Esophagus muscularis mucosa (tissue), 4 donors: ENCODE data around the gene PPFIA4. TPM values are rescaled to one million over a fixed set of nuclear protein-coding genes. Genes with fewer than 3 reads are reported as not detected.
A peak's percentile ranks its signal among the peaks of the same experiment; 100 is the strongest.

ENCODE experiments used
- DNase-seq: peaks from one replicate; pipeline ENCODE4 v3.0.0-alpha.2; 2017; ENCODE audit errors: extremely low spot score
- H3K27ac ChIP-seq, 4 donors: fragments of 200-600 bp; sonication (generic); replicated peaks in 1 of 4; 1 replicate in 3 of 4; 2 replicates in 1 of 4; pipeline ENCODE4 v1.5.1; 2016 to 2019; ENCODE audit warnings: mild to moderate bottlenecking in 1 of 4
- H3K27me3 ChIP-seq, 4 donors: fragments of 200-600 bp; sonication (generic); one replicate each; pipeline versions ENCODE4 v1.5.1 to v1.6.0; 2016 to 2019
- H3K36me3 ChIP-seq, 4 donors: fragments of 200-600 bp; sonication (generic); one replicate each; pipeline ENCODE4 v1.5.1; 2016 to 2019
- H3K4me1 ChIP-seq, 4 donors: fragments of 200-600 bp; sonication (generic); one replicate each; pipeline ENCODE4 v1.5.1; 2016 to 2019
- H3K4me3 ChIP-seq, 4 donors: fragments of 200-600 bp; sonication (generic); 1 replicate in 2 of 4; 2 replicates in 2 of 4; pipeline ENCODE4 v1.5.1; 2016 to 2019; ENCODE audit warnings: mild to moderate bottlenecking in 4 of 4, moderate library complexity in 1 of 4
- H3K9me3 ChIP-seq, 4 donors: fragments of 200-600 bp; sonication (generic); 1 replicate in 3 of 4; 2 replicates in 1 of 4; pipeline ENCODE4 v1.5.1; 2016 to 2019
- EP300 ChIP-seq: sonication (generic); formaldehyde crosslinking; IDR thresholded peaks from one replicate; pipeline ENCODE4 v1.6.1; 2017; ENCODE audit warnings: antibody characterized with exemption
- POLR2A ChIP-seq: fragments of 450-650 bp; IDR thresholded peaks from one replicate; pipeline ENCODE4 v1.6.1; 2017; ENCODE audit warnings: antibody characterized with exemption, moderate library complexity, mild to moderate bottlenecking, low read depth
- POLR2AphosphoS5 ChIP-seq, 2 donors: sonication (generic); formaldehyde crosslinking; IDR thresholded peaks; one replicate each; pipeline ENCODE4 v1.6.1; 2017; ENCODE audit warnings: antibody characterized with exemption in 2 of 2
- WGBS: methylation state at CpG from one replicate; pipeline ENCODE4 v1.1.5; 2018; 5-methylcytosine and 5-hydroxymethylcytosine counted together
- intact Hi-C: fragments of 100-400 bp; cut with DNase I; formaldehyde crosslinking; loops from one replicate; pipeline ENCODE4 v1.15.1; 2023
- total RNA-seq, 4 donors: library from RNA; depleted of rRNA; stranded (reverse); fragments of >200 nt; gene quantifications; one replicate each; pipeline versions ENCODE4 v1.1.0 to v1.2.1, GENCODE V29; 2016
- TF ChIP-seq, protein P1 (sequence below), 3 experiments: fragments of 200-600 bp in 2 of 3; fragments of 450-650 bp in 1 of 3; sonication (generic) in 2 of 3; IDR thresholded peaks; one replicate each; pipeline ENCODE4 v1.5.1; 2017 to 2019; ENCODE audit warnings: antibody characterized with exemption in 3 of 3, mild to moderate bottlenecking in 2 of 3, moderate library complexity in 1 of 3

PPFIA4 gene
- total RNA-seq, 4 donors from 2014 or later, result 0.42 to 1.6 (median 1.1) TPM

DNA sequence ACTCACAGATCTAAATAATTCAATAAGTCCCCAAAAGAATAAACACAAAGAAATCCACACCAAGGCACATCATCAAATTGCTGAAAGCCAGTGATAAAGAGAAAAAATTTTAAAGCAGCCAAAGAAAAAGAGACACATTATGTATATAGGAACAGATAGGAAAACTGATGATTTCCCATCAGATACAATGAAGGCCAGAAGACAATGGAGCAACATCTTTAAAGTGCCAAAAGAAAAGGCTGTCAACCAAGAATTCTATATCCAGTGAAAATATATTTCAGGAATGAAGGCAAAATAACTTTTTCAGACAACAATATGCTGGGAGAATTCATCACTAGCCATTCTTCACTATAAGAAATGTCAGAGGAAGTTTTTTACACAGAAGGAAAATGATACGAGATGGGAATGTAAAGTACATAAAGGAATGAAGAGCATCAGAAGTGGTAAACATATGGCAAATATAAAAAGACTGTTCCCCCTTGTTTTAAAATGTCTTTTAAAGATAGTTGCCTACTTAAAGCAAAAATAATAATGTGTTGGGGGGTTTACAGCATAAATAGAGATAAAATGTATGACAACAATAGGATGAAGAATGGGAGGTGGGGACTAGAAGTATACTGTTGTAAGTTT lies 68.9 kb downstream of the PPFIA4 start:
- Histone ChIP-seq H3K4me3 (no peak overlapping the region), H3K27me3 (no peaks in the 10 kb centered on the region), H3K36me3 (no peaks in the 10 kb centered on the region), H3K4me1 (no peaks in the 10 kb centered on the region), H3K9me3 (peaks cover 0 to 20% (median 12%) of the 10 kb centered on the region in 4 donors), H3K27ac (no peak overlapping the region)
- intact Hi-C loops, result no loop called here
- no peak for TF ChIP-seq POLR2AphosphoS5 (IDR thresholded peaks at IDR 0.05)
- no peak for TF ChIP-seq EP300
- TF ChIP-seq, protein P1, sequence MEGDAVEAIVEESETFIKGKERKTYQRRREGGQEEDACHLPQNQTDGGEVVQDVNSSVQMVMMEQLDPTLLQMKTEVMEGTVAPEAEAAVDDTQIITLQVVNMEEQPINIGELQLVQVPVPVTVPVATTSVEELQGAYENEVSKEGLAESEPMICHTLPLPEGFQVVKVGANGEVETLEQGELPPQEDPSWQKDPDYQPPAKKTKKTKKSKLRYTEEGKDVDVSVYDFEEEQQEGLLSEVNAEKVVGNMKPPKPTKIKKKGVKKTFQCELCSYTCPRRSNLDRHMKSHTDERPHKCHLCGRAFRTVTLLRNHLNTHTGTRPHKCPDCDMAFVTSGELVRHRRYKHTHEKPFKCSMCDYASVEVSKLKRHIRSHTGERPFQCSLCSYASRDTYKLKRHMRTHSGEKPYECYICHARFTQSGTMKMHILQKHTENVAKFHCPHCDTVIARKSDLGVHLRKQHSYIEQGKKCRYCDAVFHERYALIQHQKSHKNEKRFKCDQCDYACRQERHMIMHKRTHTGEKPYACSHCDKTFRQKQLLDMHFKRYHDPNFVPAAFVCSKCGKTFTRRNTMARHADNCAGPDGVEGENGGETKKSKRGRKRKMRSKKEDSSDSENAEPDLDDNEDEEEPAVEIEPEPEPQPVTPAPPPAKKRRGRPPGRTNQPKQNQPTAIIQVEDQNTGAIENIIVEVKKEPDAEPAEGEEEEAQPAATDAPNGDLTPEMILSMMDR (IDR thresholded peaks at IDR 0.05), result no peak
- no peak for TF ChIP-seq POLR2A
- 93% methylated on average over 1 of the region's 1 CpG for WGBS
- DNase-seq, result no peak

DNA sequence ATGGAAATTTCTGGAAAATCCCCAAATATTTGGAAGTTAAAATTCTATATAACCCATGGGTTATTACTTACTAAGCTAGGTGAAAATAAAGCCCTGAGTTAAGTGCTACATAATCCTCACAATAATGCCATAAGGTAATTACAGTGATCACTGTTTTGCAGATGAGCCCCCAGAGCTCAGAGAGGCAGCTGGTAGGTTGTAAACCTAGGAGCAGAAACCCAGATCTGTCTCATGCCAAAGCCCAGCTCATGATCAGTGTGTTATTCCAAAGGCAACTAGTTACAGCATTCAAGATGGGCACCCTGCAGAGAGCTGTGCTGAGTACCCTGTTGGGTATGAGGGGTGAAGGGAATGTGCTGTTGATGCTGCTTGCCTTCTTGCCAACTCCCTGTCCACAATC lies 70.3 kb downstream of the PPFIA4 start:
- no peaks in the 10 kb centered on the region for H3K27me3 ChIP-seq
- intact Hi-C loops, result no loop called here
- no peak for DNase-seq
- H3K4me3 ChIP-seq, result no peak overlapping the region
- TF ChIP-seq EP300 (no peak), POLR2AphosphoS5 (IDR thresholded peaks at IDR 0.05) (no peak), POLR2A (no peak)
- TF ChIP-seq, protein P1 (IDR thresholded peaks at IDR 0.05), result no peak
- no peaks in the 10 kb centered on the region for H3K36me3 ChIP-seq
- H3K4me1 ChIP-seq, result no peaks in the 10 kb centered on the region
- H3K27ac ChIP-seq, result no peak overlapping the region
- H3K9me3 ChIP-seq, result peaks cover 0 to 20% (median 12%) of the 10 kb centered on the region in 4 donors

DNA sequence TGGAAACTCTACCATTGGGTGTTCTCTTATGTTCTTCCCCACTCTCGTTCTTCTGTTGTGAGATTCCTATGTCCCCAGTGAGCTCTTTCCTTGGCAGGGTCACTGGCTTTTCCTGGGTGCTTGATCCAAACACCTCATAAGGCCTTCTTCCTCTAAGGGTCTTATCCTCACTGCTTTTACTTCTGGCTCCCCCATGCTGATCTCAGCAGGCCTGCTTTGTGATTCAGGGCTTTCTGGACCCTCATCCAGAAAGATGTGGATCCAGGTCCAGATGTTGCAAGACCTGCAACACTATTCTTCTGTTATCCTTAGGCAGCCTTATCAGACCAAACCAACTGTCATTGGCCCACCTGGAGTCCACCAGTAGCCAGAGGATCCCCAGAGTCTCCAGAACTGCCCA lies 70.7 kb downstream of the PPFIA4 start:
- no peaks in the 10 kb centered on the region for H3K27me3 ChIP-seq
- TF ChIP-seq, protein P1 (IDR thresholded peaks at IDR 0.05), result no peak
- no peak for TF ChIP-seq POLR2A
- TF ChIP-seq EP300, result no peak
- no peak for TF ChIP-seq POLR2AphosphoS5 (IDR thresholded peaks at IDR 0.05)
- H3K4me1 ChIP-seq, result no peaks in the 10 kb centered on the region
- peaks cover 0 to 20% (median 12%) of the 10 kb centered on the region in 4 donors for H3K9me3 ChIP-seq
- 79% methylated on average over 1 of the region's 1 CpG for WGBS
- H3K27ac ChIP-seq, result no peak overlapping the region
- H3K36me3 ChIP-seq, result no peaks in the 10 kb centered on the region
- intact Hi-C loops, result no loop called here
- H3K4me3 ChIP-seq, result no peak overlapping the region
- peak; percentile 91 for DNase-seq

DNA sequence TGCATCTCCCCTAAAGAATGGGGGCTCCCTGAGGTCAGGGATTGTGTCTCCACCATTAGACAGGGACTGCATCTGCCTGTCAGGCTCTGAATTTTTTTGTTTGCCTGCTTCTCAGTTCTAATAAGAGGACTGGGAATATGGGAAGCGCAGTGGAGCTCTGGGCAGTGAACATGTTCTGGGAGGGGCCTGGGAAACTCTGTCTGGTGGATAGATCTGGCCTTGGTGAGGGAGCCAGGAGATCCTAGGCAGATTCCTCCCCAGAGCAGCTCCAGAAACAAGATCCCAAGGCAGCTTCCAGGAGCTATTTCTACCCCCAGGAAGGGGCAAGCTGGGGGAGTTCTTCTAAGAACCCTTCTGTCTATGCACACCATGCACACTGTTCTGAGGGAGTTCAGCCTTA lies 72.2 kb downstream of the PPFIA4 start:
- TF ChIP-seq, protein P1 (IDR thresholded peaks at IDR 0.05), result no peak
- TF ChIP-seq POLR2AphosphoS5 (IDR thresholded peaks at IDR 0.05), result no peak
- TF ChIP-seq EP300, result no peak
- TF ChIP-seq POLR2A, result no peak
- Histone ChIP-seq H3K27me3 (no peaks in the 10 kb centered on the region), H3K4me1 (no peaks in the 10 kb centered on the region), H3K36me3 (no peaks in the 10 kb centered on the region), H3K4me3 (no peak overlapping the region), H3K27ac (no peak overlapping the region), H3K9me3 (peaks cover 0 to 20% (median 12%) of the 10 kb centered on the region in 4 donors)
- DNase-seq, result no peak
- WGBS, result 78% methylated on average over 1 of the region's 1 CpG
- intact Hi-C loops, result no loop called here
